GM23338 (cell line): ENCODE measurements around the gene KRT7. TPM values are rescaled to one million over a fixed set of nuclear protein-coding genes. Genes with fewer than 3 reads are reported as not detected.

ENCODE experiments used
- ATAC-seq: fragments of 200-7000 bp; cut with Tn5 transposase; 3 replicates; pipeline ENCODE4 v1.9.1; 2020
- DNase-seq: peaks from one replicate; pipeline ENCODE4 v3.0.0-alpha.2; 2015; ENCODE audit warnings: low spot score
- H2AFZ ChIP-seq: fragments of 200-600 bp; sonication (generic); 2 replicates; pipeline ENCODE4 v1.8.0; 2016; ENCODE audit warnings: antibody characterized with exemption, mild to moderate bottlenecking, moderate library complexity
- H3F3A ChIP-seq: fragments of 200-600 bp; sonication (generic); replicated peaks from 2 replicates; pipeline ENCODE4 v1.8.0; 2017; ENCODE audit warnings: antibody characterized with exemption, mixed run types, low read depth
- H3K27ac ChIP-seq: fragments of 200-600 bp; sonication (generic); 2 replicates; pipeline ENCODE4 v1.6.1; 2016; ENCODE audit warnings: low read depth
- H3K27me3 ChIP-seq: fragments of 200-600 bp; sonication (generic); 2 replicates; pipeline ENCODE4 v1.8.0; 2016; ENCODE audit warnings: mild to moderate bottlenecking, mixed run types, moderate library complexity; ENCODE audit not compliant: insufficient read depth
- H3K36me3 ChIP-seq: fragments of 200-600 bp; sonication (generic); 2 replicates; pipeline ENCODE4 v1.8.0; 2016; ENCODE audit warnings: mild to moderate bottlenecking; ENCODE audit not compliant: insufficient read depth
- H3K4me1 ChIP-seq: fragments of 200-600 bp; sonication (generic); 2 replicates; pipeline ENCODE4 v1.8.0; 2016; ENCODE audit warnings: mild to moderate bottlenecking, moderate library complexity; ENCODE audit not compliant: insufficient read depth
- H3K4me2 ChIP-seq: fragments of 200-600 bp; sonication (generic); 2 replicates; pipeline ENCODE4 v1.7.1; 2017; ENCODE audit warnings: mixed run types
- H3K4me3 ChIP-seq: fragments of 200-600 bp; sonication (generic); 2 replicates; pipeline ENCODE4 v1.6.1; 2016; ENCODE audit warnings: mixed run types
- H3K79me2 ChIP-seq: fragments of 200-600 bp; sonication (generic); replicated peaks from 2 replicates; pipeline ENCODE4 v1.8.0; 2017; ENCODE audit warnings: mild to moderate bottlenecking; ENCODE audit not compliant: insufficient read depth
- H3K9me2 ChIP-seq: fragments of 200-600 bp; sonication (generic); 2 replicates; pipeline ENCODE4 v1.8.0; 2017; ENCODE audit not compliant: insufficient read depth
- H4K20me1 ChIP-seq: fragments of 200-600 bp; sonication (generic); replicated peaks from 2 replicates; pipeline ENCODE4 v1.8.0; 2017; ENCODE audit warnings: mild to moderate bottlenecking; ENCODE audit not compliant: insufficient read depth
- H3K27ac Mint-ChIP-seq: 2 replicates; pipeline ENCODE4 v1.8.0; 2020; ENCODE audit warnings: inconsistent platforms, mild to moderate bottlenecking, moderate library complexity, mixed read lengths
- H3K27me3 Mint-ChIP-seq: 3 replicates; pipeline ENCODE4 v1.8.0; 2022; ENCODE audit warnings: low read depth, mild to moderate bottlenecking, moderate library complexity, mixed read lengths, inconsistent platforms; ENCODE audit not compliant: insufficient read depth, poor library complexity
- H3K36me3 Mint-ChIP-seq: 3 replicates; pipeline ENCODE4 v1.8.0; 2021; ENCODE audit warnings: low read depth, mild to moderate bottlenecking, inconsistent platforms, moderate library complexity, mixed read lengths
- H3K4me1 Mint-ChIP-seq: 3 replicates; pipeline ENCODE4 v1.8.0; 2020; ENCODE audit warnings: mild to moderate bottlenecking, inconsistent platforms, mixed read lengths
- H3K4me3 Mint-ChIP-seq: 3 replicates; pipeline ENCODE4 v1.8.0; 2021; ENCODE audit warnings: moderate library complexity, mild to moderate bottlenecking, inconsistent platforms, mixed read lengths
- H3K9me3 Mint-ChIP-seq: 3 replicates; pipeline ENCODE4 v1.8.0; 2020; ENCODE audit warnings: moderate library complexity, mild to moderate bottlenecking, inconsistent platforms, mixed read lengths
- CREB1 ChIP-seq: fragments of 250-450 bp; sonication (Bioruptor Pico); IDR thresholded peaks from 2 replicates; pipeline ENCODE4 v1.5.0; 2020; ENCODE audit warnings: low read depth, mild to moderate bottlenecking, moderate library complexity
- EZH2 ChIP-seq: fragments of 200-600 bp; sonication (generic); IDR thresholded peaks from one replicate; pipeline ENCODE4 v1.8.0; 2017; ENCODE audit warnings: antibody characterized with exemption, mild to moderate bottlenecking, low read depth; ENCODE audit not compliant: unreplicated experiment
- EZH2phosphoT487 ChIP-seq: fragments of 200-600 bp; sonication (generic); IDR thresholded peaks from one replicate; pipeline ENCODE4 v1.8.1; 2018; ENCODE audit warnings: antibody characterized with exemption; ENCODE audit not compliant: unreplicated experiment
- JUNB ChIP-seq: IDR thresholded peaks from one replicate; pipeline ENCODE4 v1.6.1; 2016; ENCODE audit warnings: antibody characterized with exemption; ENCODE audit not compliant: unreplicated experiment
- NANOG ChIP-seq: IDR thresholded peaks from 2 replicates; pipeline ENCODE4 v1.6.1; 2016; ENCODE audit warnings: antibody characterized with exemption, borderline replicate concordance
- POLR2AphosphoS5 ChIP-seq: IDR thresholded peaks from 2 replicates; pipeline ENCODE4 v1.6.1; 2016; ENCODE audit warnings: antibody characterized with exemption, low read depth
- STAT1 ChIP-seq: IDR thresholded peaks from one replicate; pipeline ENCODE4 v1.6.1; 2016; ENCODE audit warnings: antibody characterized with exemption; ENCODE audit not compliant: unreplicated experiment
- ZNF114 ChIP-seq: fragments of 250-450 bp; sonication (Bioruptor Pico); IDR thresholded peaks from 2 replicates; pipeline ENCODE4 v1.5.0; 2020; ENCODE audit warnings: mild to moderate bottlenecking, moderate library complexity
- ZNF331 ChIP-seq: fragments of 250-450 bp; sonication (Bioruptor Pico); IDR thresholded peaks from 2 replicates; pipeline ENCODE4 v1.5.0; 2020; ENCODE audit warnings: low read depth, mild to moderate bottlenecking, moderate library complexity
- polyA plus RNA-seq: library from polyadenylated mRNA; unstranded; fragments of >200 nt; fragmentation: Nextera tagmentation; extraction: Ambion mirVana; gene quantifications from 2 replicates; pipeline ENCODE4 v1.2.1, GENCODE V29; 2016
- total RNA-seq: library from RNA; depleted of rRNA; stranded (reverse); fragments of >200 nt; shearing (Covaris generic); gene quantifications from 2 replicates; pipeline ENCODE4 v1.2.3, GENCODE V29; 2014
- TF ChIP-seq, protein P1 (sequence below), 2 experiments: fragments of 200-600 bp in 1 of 2; sonication (generic) in 1 of 2; conservative IDR thresholded peaks; 2 replicates each; pipeline versions ENCODE4 v1.5.1 to v1.6.1; 2016 to 2017; ENCODE audit warnings: antibody characterized with exemption in 2 of 2, low read depth in 2 of 2, mild to moderate bottlenecking in 2 of 2, moderate library complexity in 1 of 2
- TF ChIP-seq, protein P2 (sequence below): fragments of 250-450 bp; sonication (Bioruptor Pico); IDR thresholded peaks from 2 replicates; pipeline ENCODE4 v1.5.0; 2020; ENCODE audit warnings: mild to moderate bottlenecking, moderate library complexity
- TF ChIP-seq, protein P3 (sequence below): IDR thresholded peaks from one replicate; pipeline ENCODE4 v1.6.1; 2018; ENCODE audit warnings: antibody characterized with exemption; ENCODE audit not compliant: unreplicated experiment
- TF ChIP-seq, protein P4 (sequence below): IDR thresholded peaks from 2 replicates; pipeline ENCODE4 v1.6.1; 2016; ENCODE audit warnings: antibody characterized with exemption

KRT7 gene
- total and polyA plus RNA-seq, 2 experiments from 2014 or later, result 6.5 to 9.4 TPM

DNA sequence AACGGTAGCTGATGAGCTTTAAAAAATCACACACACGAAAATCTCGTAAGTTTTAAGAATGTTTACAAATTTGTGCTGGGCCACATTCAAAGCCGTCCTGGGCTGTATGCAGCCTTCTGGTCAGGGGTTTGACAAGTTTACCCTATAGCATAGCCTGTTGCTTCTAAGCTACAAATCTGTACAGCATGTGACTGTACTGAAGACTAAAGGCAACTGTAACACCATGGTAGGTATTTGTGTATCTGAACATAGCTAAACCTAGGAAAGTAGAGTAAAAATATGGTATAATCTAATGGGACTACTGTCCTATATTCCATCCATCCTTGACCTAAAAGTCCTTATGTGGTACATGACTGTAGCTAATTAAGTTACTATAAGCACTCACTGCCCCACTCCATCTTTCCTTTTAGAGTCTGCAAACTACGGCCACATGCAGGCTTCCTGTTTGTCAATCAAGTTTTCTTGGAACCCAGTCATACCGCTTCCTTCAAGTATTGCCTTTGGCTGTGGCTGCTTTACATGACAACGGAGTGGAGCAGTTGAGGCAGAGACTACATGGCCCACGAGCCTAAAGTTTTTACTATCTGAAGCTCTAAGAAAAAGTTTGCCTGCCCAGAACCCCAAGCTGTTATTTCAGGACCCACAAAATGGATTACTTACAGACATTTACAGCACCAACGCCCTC lies 18.5 kb downstream of the KRT7 start:
- ATAC-seq (no peak), DNase-seq (no peak)
- Histone ChIP-seq H3K79me2 (no peaks in the 10 kb centered on the region), H3K9me2 (no peaks in the 10 kb centered on the region), H3K27ac (no peak overlapping the region), H2AFZ (no peak overlapping the region), H3F3A (no peaks in the 10 kb centered on the region), H4K20me1 (no peaks in the 10 kb centered on the region), H3K4me2 (no peak overlapping the region), H3K4me3 (no peak overlapping the region), H3K36me3 (no peaks in the 10 kb centered on the region), H3K27me3 (peaks cover 37% of the 10 kb centered on the region), H3K4me1 (no peaks in the 10 kb centered on the region)
- no peaks in the 10 kb centered on the region for H3K36me3 Mint-ChIP-seq
- peaks cover 41% of the 10 kb centered on the region for H3K27me3 Mint-ChIP-seq
- H3K27ac Mint-ChIP-seq, result no peak overlapping the region
- peaks cover 37% of the 10 kb centered on the region for H3K4me1 Mint-ChIP-seq
- no peak overlapping the region for H3K4me3 Mint-ChIP-seq
- H3K9me3 Mint-ChIP-seq, result no peaks in the 10 kb centered on the region; the same call in 2 of the 3 replicates
- TF ChIP-seq, protein P1, sequence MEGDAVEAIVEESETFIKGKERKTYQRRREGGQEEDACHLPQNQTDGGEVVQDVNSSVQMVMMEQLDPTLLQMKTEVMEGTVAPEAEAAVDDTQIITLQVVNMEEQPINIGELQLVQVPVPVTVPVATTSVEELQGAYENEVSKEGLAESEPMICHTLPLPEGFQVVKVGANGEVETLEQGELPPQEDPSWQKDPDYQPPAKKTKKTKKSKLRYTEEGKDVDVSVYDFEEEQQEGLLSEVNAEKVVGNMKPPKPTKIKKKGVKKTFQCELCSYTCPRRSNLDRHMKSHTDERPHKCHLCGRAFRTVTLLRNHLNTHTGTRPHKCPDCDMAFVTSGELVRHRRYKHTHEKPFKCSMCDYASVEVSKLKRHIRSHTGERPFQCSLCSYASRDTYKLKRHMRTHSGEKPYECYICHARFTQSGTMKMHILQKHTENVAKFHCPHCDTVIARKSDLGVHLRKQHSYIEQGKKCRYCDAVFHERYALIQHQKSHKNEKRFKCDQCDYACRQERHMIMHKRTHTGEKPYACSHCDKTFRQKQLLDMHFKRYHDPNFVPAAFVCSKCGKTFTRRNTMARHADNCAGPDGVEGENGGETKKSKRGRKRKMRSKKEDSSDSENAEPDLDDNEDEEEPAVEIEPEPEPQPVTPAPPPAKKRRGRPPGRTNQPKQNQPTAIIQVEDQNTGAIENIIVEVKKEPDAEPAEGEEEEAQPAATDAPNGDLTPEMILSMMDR (conservative IDR thresholded peaks at IDR 0.05; ENCODE audit: low read depth in 2 of 2), result no peak
- TF ChIP-seq, protein P2, sequence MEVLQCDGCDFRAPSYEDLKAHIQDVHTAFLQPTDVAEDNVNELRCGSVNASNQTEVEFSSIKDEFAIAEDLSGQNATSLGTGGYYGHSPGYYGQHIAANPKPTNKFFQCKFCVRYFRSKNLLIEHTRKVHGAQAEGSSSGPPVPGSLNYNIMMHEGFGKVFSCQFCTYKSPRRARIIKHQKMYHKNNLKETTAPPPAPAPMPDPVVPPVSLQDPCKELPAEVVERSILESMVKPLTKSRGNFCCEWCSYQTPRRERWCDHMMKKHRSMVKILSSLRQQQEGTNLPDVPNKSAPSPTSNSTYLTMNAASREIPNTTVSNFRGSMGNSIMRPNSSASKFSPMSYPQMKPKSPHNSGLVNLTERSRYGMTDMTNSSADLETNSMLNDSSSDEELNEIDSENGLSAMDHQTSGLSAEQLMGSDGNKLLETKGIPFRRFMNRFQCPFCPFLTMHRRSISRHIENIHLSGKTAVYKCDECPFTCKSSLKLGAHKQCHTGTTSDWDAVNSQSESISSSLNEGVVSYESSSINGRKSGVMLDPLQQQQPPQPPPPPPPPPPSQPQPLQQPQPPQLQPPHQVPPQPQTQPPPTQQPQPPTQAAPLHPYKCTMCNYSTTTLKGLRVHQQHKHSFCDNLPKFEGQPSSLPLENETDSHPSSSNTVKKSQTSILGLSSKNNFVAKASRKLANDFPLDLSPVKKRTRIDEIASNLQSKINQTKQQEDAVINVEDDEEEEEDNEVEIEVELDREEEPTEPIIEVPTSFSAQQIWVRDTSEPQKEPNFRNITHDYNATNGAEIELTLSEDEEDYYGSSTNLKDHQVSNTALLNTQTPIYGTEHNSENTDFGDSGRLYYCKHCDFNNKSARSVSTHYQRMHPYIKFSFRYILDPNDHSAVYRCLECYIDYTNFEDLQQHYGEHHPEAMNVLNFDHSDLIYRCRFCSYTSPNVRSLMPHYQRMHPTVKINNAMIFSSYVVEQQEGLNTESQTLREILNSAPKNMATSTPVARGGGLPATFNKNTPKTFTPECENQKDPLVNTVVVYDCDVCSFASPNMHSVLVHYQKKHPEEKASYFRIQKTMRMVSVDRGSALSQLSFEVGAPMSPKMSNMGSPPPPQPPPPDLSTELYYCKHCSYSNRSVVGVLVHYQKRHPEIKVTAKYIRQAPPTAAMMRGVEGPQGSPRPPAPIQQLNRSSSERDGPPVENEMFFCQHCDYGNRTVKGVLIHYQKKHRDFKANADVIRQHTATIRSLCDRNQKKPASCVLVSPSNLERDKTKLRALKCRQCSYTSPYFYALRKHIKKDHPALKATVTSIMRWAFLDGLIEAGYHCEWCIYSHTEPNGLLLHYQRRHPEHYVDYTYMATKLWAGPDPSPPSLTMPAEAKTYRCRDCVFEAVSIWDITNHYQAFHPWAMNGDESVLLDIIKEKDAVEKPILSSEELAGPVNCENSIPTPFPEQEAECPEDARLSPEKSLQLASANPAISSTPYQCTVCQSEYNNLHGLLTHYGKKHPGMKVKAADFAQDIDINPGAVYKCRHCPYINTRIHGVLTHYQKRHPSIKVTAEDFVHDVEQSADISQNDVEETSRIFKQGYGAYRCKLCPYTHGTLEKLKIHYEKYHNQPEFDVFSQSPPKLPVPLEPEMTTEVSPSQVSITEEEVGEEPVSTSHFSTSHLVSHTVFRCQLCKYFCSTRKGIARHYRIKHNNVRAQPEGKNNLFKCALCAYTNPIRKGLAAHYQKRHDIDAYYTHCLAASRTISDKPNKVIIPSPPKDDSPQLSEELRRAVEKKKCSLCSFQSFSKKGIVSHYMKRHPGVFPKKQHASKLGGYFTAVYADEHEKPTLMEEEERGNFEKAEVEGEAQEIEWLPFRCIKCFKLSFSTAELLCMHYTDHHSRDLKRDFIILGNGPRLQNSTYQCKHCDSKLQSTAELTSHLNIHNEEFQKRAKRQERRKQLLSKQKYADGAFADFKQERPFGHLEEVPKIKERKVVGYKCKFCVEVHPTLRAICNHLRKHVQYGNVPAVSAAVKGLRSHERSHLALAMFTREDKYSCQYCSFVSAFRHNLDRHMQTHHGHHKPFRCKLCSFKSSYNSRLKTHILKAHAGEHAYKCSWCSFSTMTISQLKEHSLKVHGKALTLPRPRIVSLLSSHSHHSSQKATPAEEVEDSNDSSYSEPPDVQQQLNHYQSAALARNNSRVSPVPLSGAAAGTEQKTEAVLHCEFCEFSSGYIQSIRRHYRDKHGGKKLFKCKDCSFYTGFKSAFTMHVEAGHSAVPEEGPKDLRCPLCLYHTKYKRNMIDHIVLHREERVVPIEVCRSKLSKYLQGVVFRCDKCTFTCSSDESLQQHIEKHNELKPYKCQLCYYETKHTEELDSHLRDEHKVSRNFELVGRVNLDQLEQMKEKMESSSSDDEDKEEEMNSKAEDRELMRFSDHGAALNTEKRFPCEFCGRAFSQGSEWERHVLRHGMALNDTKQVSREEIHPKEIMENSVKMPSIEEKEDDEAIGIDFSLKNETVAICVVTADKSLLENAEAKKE, result no peak
- no peak for TF ChIP-seq STAT1
- no peak for TF ChIP-seq ZNF114 (CRISPR knock-in tag)
- no peak for TF ChIP-seq NANOG
- no peak for TF ChIP-seq ZNF331
- TF ChIP-seq CREB1 (CRISPR knock-in tag), result no peak
- no peak for TF ChIP-seq EZH2
- TF ChIP-seq, protein P3, sequence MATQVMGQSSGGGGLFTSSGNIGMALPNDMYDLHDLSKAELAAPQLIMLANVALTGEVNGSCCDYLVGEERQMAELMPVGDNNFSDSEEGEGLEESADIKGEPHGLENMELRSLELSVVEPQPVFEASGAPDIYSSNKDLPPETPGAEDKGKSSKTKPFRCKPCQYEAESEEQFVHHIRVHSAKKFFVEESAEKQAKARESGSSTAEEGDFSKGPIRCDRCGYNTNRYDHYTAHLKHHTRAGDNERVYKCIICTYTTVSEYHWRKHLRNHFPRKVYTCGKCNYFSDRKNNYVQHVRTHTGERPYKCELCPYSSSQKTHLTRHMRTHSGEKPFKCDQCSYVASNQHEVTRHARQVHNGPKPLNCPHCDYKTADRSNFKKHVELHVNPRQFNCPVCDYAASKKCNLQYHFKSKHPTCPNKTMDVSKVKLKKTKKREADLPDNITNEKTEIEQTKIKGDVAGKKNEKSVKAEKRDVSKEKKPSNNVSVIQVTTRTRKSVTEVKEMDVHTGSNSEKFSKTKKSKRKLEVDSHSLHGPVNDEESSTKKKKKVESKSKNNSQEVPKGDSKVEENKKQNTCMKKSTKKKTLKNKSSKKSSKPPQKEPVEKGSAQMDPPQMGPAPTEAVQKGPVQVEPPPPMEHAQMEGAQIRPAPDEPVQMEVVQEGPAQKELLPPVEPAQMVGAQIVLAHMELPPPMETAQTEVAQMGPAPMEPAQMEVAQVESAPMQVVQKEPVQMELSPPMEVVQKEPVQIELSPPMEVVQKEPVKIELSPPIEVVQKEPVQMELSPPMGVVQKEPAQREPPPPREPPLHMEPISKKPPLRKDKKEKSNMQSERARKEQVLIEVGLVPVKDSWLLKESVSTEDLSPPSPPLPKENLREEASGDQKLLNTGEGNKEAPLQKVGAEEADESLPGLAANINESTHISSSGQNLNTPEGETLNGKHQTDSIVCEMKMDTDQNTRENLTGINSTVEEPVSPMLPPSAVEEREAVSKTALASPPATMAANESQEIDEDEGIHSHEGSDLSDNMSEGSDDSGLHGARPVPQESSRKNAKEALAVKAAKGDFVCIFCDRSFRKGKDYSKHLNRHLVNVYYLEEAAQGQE, result no peak
- no peak for TF ChIP-seq POLR2AphosphoS5
- TF ChIP-seq, protein P4, sequence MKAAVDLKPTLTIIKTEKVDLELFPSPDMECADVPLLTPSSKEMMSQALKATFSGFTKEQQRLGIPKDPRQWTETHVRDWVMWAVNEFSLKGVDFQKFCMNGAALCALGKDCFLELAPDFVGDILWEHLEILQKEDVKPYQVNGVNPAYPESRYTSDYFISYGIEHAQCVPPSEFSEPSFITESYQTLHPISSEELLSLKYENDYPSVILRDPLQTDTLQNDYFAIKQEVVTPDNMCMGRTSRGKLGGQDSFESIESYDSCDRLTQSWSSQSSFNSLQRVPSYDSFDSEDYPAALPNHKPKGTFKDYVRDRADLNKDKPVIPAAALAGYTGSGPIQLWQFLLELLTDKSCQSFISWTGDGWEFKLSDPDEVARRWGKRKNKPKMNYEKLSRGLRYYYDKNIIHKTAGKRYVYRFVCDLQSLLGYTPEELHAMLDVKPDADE, result no peak
- no peak for TF ChIP-seq EZH2phosphoT487
- TF ChIP-seq JUNB, result no peak
